GM12874 (cell line): ENCODE measurements around the gene AMPH.

ENCODE experiments used
- CTCF ChIP-seq: IDR thresholded peaks from 2 replicates; pipeline ENCODE4 v1.5.1; 2011; ENCODE audit warnings: low read depth, mild to moderate bottlenecking, control low read depth, low read length, moderate library complexity; ENCODE audit not compliant: insufficient read depth

AMPH gene

DNA sequence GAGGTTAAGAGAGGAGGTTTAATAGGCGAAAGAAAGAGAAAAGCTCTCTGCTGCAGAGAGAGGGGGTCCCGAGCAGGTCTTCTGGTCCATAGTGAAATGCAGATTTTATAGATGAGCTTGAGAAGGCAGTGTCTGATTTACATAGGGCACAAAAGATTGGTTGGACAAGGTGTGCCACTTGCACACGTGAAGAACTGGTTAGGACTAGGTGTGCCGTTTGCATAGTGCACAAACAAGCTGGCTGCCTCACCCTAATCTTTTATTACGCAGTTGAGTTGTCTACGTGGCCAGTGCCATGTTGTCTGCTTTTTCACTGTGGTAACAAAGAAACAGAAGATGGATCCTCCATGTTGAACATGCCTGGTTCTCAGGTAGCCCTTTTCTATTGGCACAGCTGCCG, 82.6 kb downstream of the AMPH start:
- no peak for TF ChIP-seq CTCF

DNA sequence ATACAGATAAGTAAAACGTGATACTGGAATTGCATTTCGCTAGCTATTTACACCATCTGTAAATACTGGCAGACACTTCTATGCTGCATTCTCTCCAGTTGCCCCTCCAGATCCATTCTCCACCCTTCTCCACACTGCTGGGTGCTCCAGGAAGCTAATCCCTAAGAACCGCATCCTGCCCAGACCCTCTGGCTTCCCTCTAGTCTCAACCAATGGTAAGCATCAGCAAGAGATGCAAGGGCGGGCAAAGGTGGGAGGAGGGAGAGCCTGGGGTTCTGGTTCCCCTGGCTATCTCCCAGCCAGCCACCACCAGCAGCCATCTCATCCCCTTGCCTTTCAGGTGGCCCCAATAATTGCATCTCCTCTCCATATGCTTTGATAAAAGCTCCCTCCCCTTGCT, 84.4 kb downstream of the AMPH start:
- no peak for TF ChIP-seq CTCF

DNA sequence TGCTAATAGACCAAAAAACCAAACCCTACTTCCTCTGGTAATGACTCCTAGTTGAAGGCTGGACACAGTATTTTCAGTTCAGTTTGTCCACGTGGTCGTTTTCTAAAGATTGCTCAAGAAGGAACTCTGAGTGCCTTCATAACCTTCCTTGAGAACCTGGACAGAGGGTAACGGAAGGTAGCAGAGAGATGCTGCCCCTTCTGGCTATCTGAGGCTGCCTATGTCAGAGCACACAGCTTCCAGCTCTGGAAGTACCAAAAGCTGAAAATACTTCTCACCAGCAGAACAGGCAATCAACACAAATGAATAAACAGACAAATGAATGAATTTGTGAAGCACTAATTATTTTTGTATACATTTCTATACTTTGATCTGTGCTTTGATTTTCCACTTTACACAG, 85.2 kb downstream of the AMPH start:
- TF ChIP-seq CTCF = no peak

GRCh38 chr7:38542156-38542555, 89.0 kb downstream of the AMPH start:
- no peak for TF ChIP-seq CTCF

DNA sequence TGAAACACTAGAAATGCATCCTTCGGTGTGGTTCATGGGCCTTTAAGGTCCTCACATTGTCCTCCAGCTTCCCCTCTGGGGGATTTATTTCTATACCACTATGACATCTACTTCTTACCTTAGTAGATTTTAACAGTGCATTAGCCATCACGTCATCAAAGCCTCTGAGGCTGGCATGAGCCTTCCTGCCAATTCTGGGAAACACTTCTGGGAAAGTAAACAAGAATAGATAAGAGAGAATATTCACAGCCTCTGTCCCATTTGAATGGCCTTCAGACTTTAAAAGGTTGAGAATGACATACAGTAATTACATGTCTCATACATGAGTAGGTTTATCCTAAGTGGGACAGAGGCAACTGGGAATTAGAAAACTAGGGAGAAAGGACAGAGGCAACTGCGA, 89.7 kb downstream of the AMPH start:
- TF ChIP-seq CTCF = no peak

- TF ChIP-seq CTCF = no peak
These were observed 91.6 kb downstream of the AMPH start for GRCh38 chr7:38539477-38540081.

- no peak for TF ChIP-seq CTCF
These were observed 96.1 kb downstream of the AMPH start for GRCh38 chr7:38535073-38535472.

GRCh38 chr7:38525857-38526256, 105.3 kb downstream of the AMPH start:
- no peak for TF ChIP-seq CTCF
